Measurements from ENCODE around the gene SCO2.

The SCO2 gene, protein sequence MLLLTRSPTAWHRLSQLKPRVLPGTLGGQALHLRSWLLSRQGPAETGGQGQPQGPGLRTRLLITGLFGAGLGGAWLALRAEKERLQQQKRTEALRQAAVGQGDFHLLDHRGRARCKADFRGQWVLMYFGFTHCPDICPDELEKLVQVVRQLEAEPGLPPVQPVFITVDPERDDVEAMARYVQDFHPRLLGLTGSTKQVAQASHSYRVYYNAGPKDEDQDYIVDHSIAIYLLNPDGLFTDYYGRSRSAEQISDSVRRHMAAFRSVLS

DNA sequence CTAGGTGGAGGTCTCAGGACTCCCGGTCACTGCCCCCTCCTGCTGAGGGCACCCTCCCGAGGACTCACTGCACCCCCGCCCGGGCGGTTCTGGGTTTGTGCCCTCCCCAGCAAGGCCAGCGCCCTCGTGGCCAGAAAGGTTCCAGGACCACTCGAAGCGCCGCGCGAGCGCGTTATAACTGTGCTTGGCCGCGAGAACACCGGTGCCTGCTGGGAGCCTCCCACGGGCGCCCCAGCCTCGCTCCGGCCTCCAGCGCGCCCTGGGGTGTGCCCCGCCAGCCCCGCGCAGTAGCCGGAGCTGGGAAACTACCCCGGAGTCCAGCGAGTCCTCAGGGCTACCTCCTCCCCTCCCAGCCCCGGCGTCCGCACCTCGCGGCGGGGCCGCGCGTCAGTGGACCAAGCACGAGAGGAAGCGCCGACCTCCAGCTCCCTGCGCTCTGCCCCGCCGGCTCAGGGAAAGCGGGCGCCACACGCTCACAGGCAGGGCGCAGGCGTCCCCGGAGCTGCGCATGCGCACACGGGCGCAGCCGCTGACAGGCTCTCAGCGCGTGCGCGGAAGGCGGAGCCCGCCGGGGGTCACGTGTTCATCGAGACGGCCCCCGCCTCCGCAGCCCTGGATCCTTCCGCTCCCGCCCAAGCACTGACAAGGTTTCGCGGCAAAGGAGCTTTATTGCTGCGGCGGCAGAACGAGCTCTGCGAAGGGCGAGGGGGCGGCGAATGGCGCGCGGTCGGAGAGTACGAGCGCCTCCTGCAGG, at the start of gene SCO2:
Gene SCO2, minus strand, starts transcription at position 495 of the 754 bp plus-strand sequence. CDS start 1,187 bp downstream, outside the sequence.
- H3K36me3 ChIP-seq (ENCODE audit: control insufficient read depth in 1 of 2, insufficient read depth in 2 of 2, low read length in 2 of 2): peaks cover 12 to 31% of the 10 kb centered on the region in 2 donors
- H3K9me3 ChIP-seq (ENCODE audit: control insufficient read depth in 1 of 2, low read length in 2 of 2): no peaks in the 10 kb centered on the region
- peak within 1 kb of the TSS; percentile 62 to 77 for H3K4me3 ChIP-seq (ENCODE audit: low read depth in 1 of 2, low read length in 2 of 2)
- H3K27ac ChIP-seq (ENCODE audit: low read depth, low read length): peak within 1 kb of the TSS; percentile 96
- H3K4me1 ChIP-seq (ENCODE audit: control insufficient read depth in 1 of 2, insufficient read depth in 2 of 2, low read length in 2 of 2): peaks cover 44 to 60% of the 10 kb centered on the region in 2 donors
- peak within 1 kb of the TSS; percentile 72 for H3K9ac ChIP-seq (ENCODE audit: low read depth in 1 of 2, low read length in 2 of 2)
- no peaks in the 10 kb centered on the region for H3K27me3 ChIP-seq (ENCODE audit: control insufficient read depth in 1 of 2, insufficient read depth in 2 of 2, low read length in 2 of 2)

DNA sequence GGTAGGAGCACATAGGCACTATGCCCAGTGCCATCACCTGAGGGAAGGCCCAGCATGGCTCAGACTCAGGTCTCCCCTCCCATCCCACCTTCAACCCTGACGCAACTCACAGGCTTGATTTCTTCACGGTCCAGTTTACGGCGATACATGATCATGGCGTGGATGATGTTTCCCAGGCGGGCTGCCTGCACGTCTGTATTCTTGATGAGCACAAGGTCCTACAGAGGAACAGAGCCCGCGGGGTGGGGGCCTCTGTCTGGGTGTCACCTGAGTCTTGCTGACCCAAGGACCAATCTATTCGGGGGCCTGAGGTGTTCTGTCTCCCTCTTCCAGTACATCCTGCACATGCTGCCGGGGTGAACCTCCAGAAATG, 49.0 kb upstream of the SCO2 start:
- Histone ChIP-seq H3K27ac (ENCODE audit: low read depth, low read length) (no peak overlapping the region), H3K4me3 (ENCODE audit: low read depth in 1 of 2, low read length in 2 of 2) (no peak overlapping the region), H3K9me3 (ENCODE audit: control insufficient read depth in 1 of 2, low read length in 2 of 2) (no peaks in the 10 kb centered on the region), H3K4me1 (ENCODE audit: control insufficient read depth in 1 of 2, insufficient read depth in 2 of 2, low read length in 2 of 2) (peaks cover 10 to 15% of the 10 kb centered on the region in 2 donors), H3K9ac (ENCODE audit: low read depth in 1 of 2, low read length in 2 of 2) (no peak overlapping the region), H3K27me3 (ENCODE audit: control insufficient read depth in 1 of 2, insufficient read depth in 2 of 2, low read length in 2 of 2) (no peaks in the 10 kb centered on the region), H3K36me3 (ENCODE audit: control insufficient read depth in 1 of 2, insufficient read depth in 2 of 2, low read length in 2 of 2) (peaks cover 5 to 37% of the 10 kb centered on the region in 2 donors)

DNA sequence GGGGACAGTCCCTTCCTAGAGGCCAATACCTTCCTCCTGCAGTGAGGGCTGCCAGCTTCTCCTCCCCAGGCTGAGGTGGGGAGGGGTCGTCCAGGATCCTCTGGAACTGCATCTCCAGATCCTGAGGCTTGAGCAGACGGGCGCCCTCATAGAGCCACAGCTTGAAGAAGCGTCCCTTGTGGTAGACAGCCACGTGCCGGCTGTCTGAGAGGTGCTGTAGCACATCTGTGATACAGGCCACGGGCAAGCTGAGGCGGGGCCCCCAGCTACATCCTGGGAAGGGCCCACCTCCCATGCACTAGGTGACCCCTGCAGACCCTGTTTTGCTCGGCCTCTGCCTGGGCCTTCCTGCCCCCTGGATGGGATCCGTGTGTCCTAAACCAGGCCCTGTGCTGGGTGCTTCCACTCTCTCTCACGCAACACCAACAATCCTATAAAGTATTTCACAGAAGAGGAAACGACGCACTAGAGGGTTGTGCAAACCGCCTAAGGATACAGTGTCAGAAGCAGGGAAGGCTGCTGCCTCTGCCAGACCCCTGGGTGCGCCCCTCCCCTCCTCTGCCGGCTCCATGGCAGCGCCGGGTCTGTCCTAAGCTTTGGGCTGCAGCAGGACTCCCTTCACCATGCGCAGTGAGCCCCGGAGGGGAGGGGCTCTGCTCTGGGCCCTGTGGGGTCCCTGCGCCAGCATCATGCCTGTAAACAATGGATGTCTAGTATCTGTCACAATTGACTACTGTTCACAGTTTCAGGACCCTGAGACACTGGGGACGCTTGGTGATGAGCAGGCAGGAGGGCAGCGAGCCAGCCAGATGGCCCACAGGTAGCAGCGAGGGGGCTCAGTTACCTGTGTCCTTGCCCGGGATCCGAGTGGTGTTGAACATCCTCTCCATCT, 48.3 kb upstream of the SCO2 start:
- Histone ChIP-seq H3K9ac (ENCODE audit: low read depth in 1 of 2, low read length in 2 of 2) (no peak overlapping the region), H3K4me3 (ENCODE audit: low read depth in 1 of 2, low read length in 2 of 2) (no peak overlapping the region), H3K4me1 (ENCODE audit: control insufficient read depth in 1 of 2, insufficient read depth in 2 of 2, low read length in 2 of 2) (peaks cover 12 to 15% of the 10 kb centered on the region in 2 donors), H3K36me3 (ENCODE audit: control insufficient read depth in 1 of 2, insufficient read depth in 2 of 2, low read length in 2 of 2) (peaks cover 5 to 35% of the 10 kb centered on the region in 2 donors), H3K9me3 (ENCODE audit: control insufficient read depth in 1 of 2, low read length in 2 of 2) (no peaks in the 10 kb centered on the region), H3K27ac (ENCODE audit: low read depth, low read length) (no peak overlapping the region), H3K27me3 (ENCODE audit: control insufficient read depth in 1 of 2, insufficient read depth in 2 of 2, low read length in 2 of 2) (no peaks in the 10 kb centered on the region)

DNA sequence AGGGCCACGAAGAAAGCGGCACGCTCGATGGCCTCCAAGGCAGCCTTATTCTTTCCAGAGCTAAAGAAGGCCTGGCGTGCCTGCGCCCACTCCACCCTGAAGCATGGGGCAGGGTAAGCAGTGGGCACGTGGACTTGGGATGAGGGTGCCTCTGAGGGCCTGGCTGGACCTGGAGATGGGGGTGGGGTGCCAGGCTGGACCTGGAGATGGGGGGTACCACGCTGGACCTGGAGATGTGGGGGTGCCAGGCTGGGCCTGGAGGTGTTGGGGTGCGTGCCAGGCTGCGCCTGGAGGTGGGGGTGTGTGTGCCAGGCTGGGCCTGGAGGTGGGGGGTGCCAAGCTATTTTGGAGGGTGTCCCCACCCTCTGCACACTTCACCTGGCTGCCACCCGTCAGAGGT, 47.6 kb upstream of the SCO2 start:
- no peak overlapping the region for H3K4me3 ChIP-seq (ENCODE audit: low read depth in 1 of 2, low read length in 2 of 2)
- peaks cover 11 to 12% of the 10 kb centered on the region in 2 donors for H3K4me1 ChIP-seq (ENCODE audit: control insufficient read depth in 1 of 2, insufficient read depth in 2 of 2, low read length in 2 of 2)
- H3K27ac ChIP-seq (ENCODE audit: low read depth, low read length): no peak overlapping the region
- no peak overlapping the region for H3K9ac ChIP-seq (ENCODE audit: low read depth in 1 of 2, low read length in 2 of 2)
- H3K36me3 ChIP-seq (ENCODE audit: control insufficient read depth in 1 of 2, insufficient read depth in 2 of 2, low read length in 2 of 2): peaks cover 5 to 34% of the 10 kb centered on the region in 2 donors
- no peaks in the 10 kb centered on the region for H3K27me3 ChIP-seq (ENCODE audit: control insufficient read depth in 1 of 2, insufficient read depth in 2 of 2, low read length in 2 of 2)
- no peaks in the 10 kb centered on the region for H3K9me3 ChIP-seq (ENCODE audit: control insufficient read depth in 1 of 2, low read length in 2 of 2)

DNA sequence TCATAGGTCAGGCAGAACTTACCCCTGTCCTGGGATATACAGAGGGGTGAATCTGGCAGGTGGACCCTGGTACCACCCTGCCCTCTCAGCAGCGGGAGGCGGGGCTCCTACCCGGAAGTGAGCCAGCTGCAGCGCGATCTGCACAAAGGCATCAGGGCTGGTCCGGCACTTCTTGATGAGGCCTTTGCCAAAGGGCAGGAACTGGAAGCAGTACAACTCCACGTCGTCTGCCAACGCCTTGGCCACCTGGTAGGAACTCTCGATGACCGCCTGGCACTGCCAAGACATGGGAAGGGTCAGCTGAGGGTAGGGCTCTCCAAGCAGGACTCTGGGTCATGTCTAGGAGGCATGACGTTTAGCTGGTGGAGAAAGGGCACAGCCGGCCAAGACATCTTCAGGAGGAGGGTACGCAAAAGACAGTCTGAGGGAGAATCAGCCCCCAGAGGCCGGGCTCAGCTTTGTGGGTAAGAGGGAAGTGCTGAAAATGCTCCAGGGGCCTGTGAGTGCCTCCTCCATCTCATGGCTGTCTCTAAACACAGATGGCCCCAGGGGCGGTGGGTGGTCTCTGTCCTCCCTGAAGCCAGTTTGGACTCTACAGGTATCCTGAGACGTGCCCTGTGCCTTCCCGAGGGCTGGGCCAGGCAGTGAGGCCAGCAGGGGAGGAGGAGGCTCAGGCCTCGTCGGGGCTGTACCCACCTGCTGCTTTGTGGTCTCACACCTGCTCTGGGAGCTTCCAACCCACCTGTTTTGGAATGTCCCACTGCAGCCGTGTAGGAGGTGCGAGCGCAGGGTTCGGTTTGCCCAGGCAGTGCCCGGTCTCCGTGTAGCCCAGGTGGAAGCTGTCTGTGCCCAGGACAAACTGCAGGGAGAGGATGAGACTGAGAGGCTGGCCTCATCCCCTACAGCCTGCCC, 46.1 kb upstream of the SCO2 start:
- Histone ChIP-seq H3K27me3 (ENCODE audit: control insufficient read depth in 1 of 2, insufficient read depth in 2 of 2, low read length in 2 of 2) (no peaks in the 10 kb centered on the region), H3K4me3 (ENCODE audit: low read depth in 1 of 2, low read length in 2 of 2) (no peak overlapping the region), H3K27ac (ENCODE audit: low read depth, low read length) (no peak overlapping the region), H3K9ac (ENCODE audit: low read depth in 1 of 2, low read length in 2 of 2) (no peak overlapping the region), H3K9me3 (ENCODE audit: control insufficient read depth in 1 of 2, low read length in 2 of 2) (no peaks in the 10 kb centered on the region), H3K36me3 (ENCODE audit: control insufficient read depth in 1 of 2, insufficient read depth in 2 of 2, low read length in 2 of 2) (peaks cover 5 to 34% of the 10 kb centered on the region in 2 donors), H3K4me1 (ENCODE audit: control insufficient read depth in 1 of 2, insufficient read depth in 2 of 2, low read length in 2 of 2) (peaks cover 11 to 12% of the 10 kb centered on the region in 2 donors)

DNA sequence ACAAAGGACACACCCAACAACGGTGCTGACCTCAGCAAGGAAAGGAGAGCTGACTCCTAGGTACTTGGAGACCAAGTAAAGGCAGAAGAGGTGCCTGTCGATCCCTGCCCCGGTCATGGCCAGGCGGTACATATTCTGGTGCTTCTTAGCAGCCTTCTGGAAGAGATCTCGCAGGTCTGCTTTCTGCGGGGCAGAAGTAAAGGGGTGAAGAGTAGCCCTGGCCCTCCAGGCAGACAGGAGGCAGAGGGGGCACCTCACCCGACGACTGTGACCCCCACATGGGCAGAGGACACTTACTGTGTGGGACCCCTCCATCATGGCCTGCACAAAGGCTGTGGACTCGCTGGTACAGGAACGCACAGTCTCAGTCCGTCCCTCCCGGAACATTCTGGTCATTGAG, 45.5 kb upstream of the SCO2 start:
- Histone ChIP-seq H3K9ac (ENCODE audit: low read depth in 1 of 2, low read length in 2 of 2) (no peak overlapping the region), H3K36me3 (ENCODE audit: control insufficient read depth in 1 of 2, insufficient read depth in 2 of 2, low read length in 2 of 2) (peaks cover 5 to 34% of the 10 kb centered on the region in 2 donors), H3K4me3 (ENCODE audit: low read depth in 1 of 2, low read length in 2 of 2) (no peak overlapping the region), H3K9me3 (ENCODE audit: control insufficient read depth in 1 of 2, low read length in 2 of 2) (no peaks in the 10 kb centered on the region), H3K27me3 (ENCODE audit: control insufficient read depth in 1 of 2, insufficient read depth in 2 of 2, low read length in 2 of 2) (no peaks in the 10 kb centered on the region), H3K27ac (ENCODE audit: low read depth, low read length) (no peak overlapping the region), H3K4me1 (ENCODE audit: control insufficient read depth in 1 of 2, insufficient read depth in 2 of 2, low read length in 2 of 2) (peaks cover 11 to 12% of the 10 kb centered on the region in 2 donors)

DNA sequence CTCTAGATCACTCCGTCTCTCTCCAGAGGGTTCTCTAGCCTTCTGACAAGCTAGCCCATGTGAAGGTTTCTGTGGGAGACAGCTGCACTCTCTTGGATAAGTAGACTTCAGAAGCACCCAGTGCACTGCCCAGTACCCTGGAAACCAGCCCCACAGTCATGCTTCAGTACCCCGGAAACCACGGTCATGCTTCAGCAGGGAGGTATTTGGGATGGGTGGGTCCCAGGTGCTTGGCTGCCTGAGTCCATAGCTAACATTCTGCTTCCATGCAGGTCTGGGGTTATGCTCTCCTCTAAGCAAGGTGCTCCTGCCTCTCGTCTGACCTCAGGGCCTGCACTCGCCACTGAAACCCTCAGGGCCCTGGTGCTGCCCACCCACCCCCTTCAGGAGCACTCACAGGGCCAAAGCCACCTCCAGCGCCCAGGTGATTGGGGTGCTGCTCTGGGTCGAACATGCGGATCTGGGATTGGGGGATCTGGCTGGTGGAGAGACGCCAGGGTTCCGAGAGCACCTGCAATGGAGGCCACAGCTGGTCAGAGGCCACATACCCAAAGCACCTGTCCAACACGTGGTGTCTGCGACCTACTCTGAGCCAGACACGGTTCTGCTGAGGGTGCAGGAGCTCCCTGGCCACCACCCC, 44.6 kb upstream of the SCO2 start:
- no peak overlapping the region for H3K9ac ChIP-seq (ENCODE audit: low read depth in 1 of 2, low read length in 2 of 2)
- H3K4me3 ChIP-seq (ENCODE audit: low read depth in 1 of 2, low read length in 2 of 2): no peak overlapping the region
- H3K36me3 ChIP-seq (ENCODE audit: control insufficient read depth in 1 of 2, insufficient read depth in 2 of 2, low read length in 2 of 2): peaks cover 5 to 34% of the 10 kb centered on the region in 2 donors
- peaks cover 11 to 12% of the 10 kb centered on the region in 2 donors for H3K4me1 ChIP-seq (ENCODE audit: control insufficient read depth in 1 of 2, insufficient read depth in 2 of 2, low read length in 2 of 2)
- H3K27ac ChIP-seq (ENCODE audit: low read depth, low read length): no peak overlapping the region
- no peaks in the 10 kb centered on the region for H3K27me3 ChIP-seq (ENCODE audit: control insufficient read depth in 1 of 2, insufficient read depth in 2 of 2, low read length in 2 of 2)
- H3K9me3 ChIP-seq (ENCODE audit: control insufficient read depth in 1 of 2, low read length in 2 of 2): no peaks in the 10 kb centered on the region

DNA sequence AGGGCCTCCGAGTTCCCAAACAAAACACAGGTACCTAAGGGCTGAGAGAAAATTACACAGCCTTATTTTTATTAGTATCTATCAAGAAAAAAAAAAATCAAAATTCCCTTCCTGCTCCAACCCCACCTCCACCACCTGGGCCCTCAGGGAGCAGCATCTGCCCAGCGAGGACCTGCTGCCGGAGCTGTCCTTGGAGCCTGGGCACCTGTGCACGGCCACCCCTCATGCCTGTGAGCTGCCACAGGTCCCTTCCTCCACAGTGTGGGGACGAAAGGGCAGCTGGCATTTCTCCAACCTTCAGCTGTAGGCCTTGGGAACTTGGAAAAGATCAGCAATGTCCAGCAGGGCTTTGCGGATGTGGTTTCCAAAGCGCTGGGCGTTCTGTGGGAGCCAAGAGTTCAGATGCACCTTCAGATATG, 43.7 kb upstream of the SCO2 start:
- Histone ChIP-seq H3K36me3 (ENCODE audit: control insufficient read depth in 1 of 2, insufficient read depth in 2 of 2, low read length in 2 of 2) (peaks cover 5 to 34% of the 10 kb centered on the region in 2 donors), H3K9ac (ENCODE audit: low read depth in 1 of 2, low read length in 2 of 2) (no peak overlapping the region), H3K9me3 (ENCODE audit: control insufficient read depth in 1 of 2, low read length in 2 of 2) (no peaks in the 10 kb centered on the region), H3K4me3 (ENCODE audit: low read depth in 1 of 2, low read length in 2 of 2) (peak overlapping the region in 1 of 2 donors; percentile 0), H3K27me3 (ENCODE audit: control insufficient read depth in 1 of 2, insufficient read depth in 2 of 2, low read length in 2 of 2) (no peaks in the 10 kb centered on the region), H3K27ac (ENCODE audit: low read depth, low read length) (peak overlapping the region; percentile 22), H3K4me1 (ENCODE audit: control insufficient read depth in 1 of 2, insufficient read depth in 2 of 2, low read length in 2 of 2) (peaks cover 12 to 16% of the 10 kb centered on the region in 2 donors)

DNA sequence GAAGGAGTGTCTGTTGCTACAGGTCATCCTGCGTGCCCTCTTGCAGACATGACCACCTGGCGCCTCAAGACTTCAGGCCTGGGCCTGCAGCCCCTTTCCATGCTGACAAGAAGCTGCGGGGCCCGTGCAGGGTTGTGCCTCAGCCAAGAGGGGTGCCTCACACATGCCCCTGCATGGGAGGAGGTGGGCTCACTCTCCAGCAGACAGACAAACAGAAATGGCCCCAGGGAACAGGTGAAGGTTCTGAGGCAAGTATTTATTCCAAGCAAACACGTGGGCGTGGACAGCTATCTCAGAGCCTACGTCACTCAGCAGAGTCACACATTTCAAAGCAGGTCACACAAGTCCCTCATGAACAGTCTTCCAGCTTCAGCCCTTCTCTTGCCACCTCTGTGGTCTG, 43.2 kb upstream of the SCO2 start:
- Histone ChIP-seq H3K4me3 (ENCODE audit: low read depth in 1 of 2, low read length in 2 of 2) (peak overlapping the region in 1 of 2 donors; percentile 0), H3K27me3 (ENCODE audit: control insufficient read depth in 1 of 2, insufficient read depth in 2 of 2, low read length in 2 of 2) (no peaks in the 10 kb centered on the region), H3K9me3 (ENCODE audit: control insufficient read depth in 1 of 2, low read length in 2 of 2) (no peaks in the 10 kb centered on the region), H3K27ac (ENCODE audit: low read depth, low read length) (peak overlapping the region; percentile 22), H3K36me3 (ENCODE audit: control insufficient read depth in 1 of 2, insufficient read depth in 2 of 2, low read length in 2 of 2) (peaks cover 5 to 32% of the 10 kb centered on the region in 2 donors), H3K9ac (ENCODE audit: low read depth in 1 of 2, low read length in 2 of 2) (no peak overlapping the region), H3K4me1 (ENCODE audit: control insufficient read depth in 1 of 2, insufficient read depth in 2 of 2, low read length in 2 of 2) (peaks cover 16 to 20% of the 10 kb centered on the region in 2 donors)

Data from duodenal mucosa (tissue), 2 donors.